ENCODE results near the gene IL1B.
A peak's percentile ranks its signal among the peaks of the same experiment; 100 is the strongest.
"Not testable (repeated sequence)": the region's sequence is repeated elsewhere in the genome, so short reads cannot be mapped to it uniquely, and the experiment has no call there.

IL1B gene

GRCh38 chr2:112876257-112876970 lies 39.8 kb upstream of the IL1B start:
- no peak overlapping the region for H3K9ac ChIP-seq (ENCODE audit: low read depth, low read length)
- no peaks in the 10 kb centered on the region for H3K9me3 ChIP-seq (ENCODE audit: control insufficient read depth, insufficient read depth, low read length)
- no peak overlapping the region for H3K4me3 ChIP-seq (ENCODE audit: low read depth, low read length)
- no peaks in the 10 kb centered on the region for H3K36me3 ChIP-seq (ENCODE audit: control insufficient read depth, insufficient read depth, low read length)
- H3K27me3 ChIP-seq (ENCODE audit: control insufficient read depth, insufficient read depth, low read length): no peaks in the 10 kb centered on the region
- H3K4me1 ChIP-seq (ENCODE audit: control insufficient read depth, insufficient read depth, low read length): peaks cover 1% of the 10 kb centered on the region

- H3K4me1 ChIP-seq (ENCODE audit: control insufficient read depth, insufficient read depth, low read length): peaks cover 5% of the 10 kb centered on the region
- H3K4me3 ChIP-seq (ENCODE audit: low read depth, low read length): no peak overlapping the region
- H3K36me3 ChIP-seq (ENCODE audit: control insufficient read depth, insufficient read depth, low read length): no peaks in the 10 kb centered on the region
- H3K9ac ChIP-seq (ENCODE audit: low read depth, low read length): no peak overlapping the region
- H3K27me3 ChIP-seq (ENCODE audit: control insufficient read depth, insufficient read depth, low read length): no peaks in the 10 kb centered on the region
- H3K9me3 ChIP-seq (ENCODE audit: control insufficient read depth, insufficient read depth, low read length): peaks cover 5% of the 10 kb centered on the region
These were observed 34.6 kb upstream of the IL1B start for GRCh38 chr2:112870841-112871835.

GRCh38 chr2:112869258-112869842 lies 32.8 kb upstream of the IL1B start:
- no peak overlapping the region for H3K9ac ChIP-seq (ENCODE audit: low read depth, low read length)
- no peak overlapping the region for H3K4me3 ChIP-seq (ENCODE audit: low read depth, low read length)
- H3K9me3 ChIP-seq (ENCODE audit: control insufficient read depth, insufficient read depth, low read length): peaks cover 6% of the 10 kb centered on the region
- H3K27me3 ChIP-seq (ENCODE audit: control insufficient read depth, insufficient read depth, low read length): no peaks in the 10 kb centered on the region
- no peaks in the 10 kb centered on the region for H3K36me3 ChIP-seq (ENCODE audit: control insufficient read depth, insufficient read depth, low read length)
- H3K4me1 ChIP-seq (ENCODE audit: control insufficient read depth, insufficient read depth, low read length): peaks cover 5% of the 10 kb centered on the region

GRCh38 chr2:112867701-112868631 lies 31.4 kb upstream of the IL1B start:
- Histone ChIP-seq H3K9me3 (ENCODE audit: control insufficient read depth, insufficient read depth, low read length) (peaks cover 6% of the 10 kb centered on the region), H3K4me1 (ENCODE audit: control insufficient read depth, insufficient read depth, low read length) (peaks cover 5% of the 10 kb centered on the region), H3K4me3 (ENCODE audit: low read depth, low read length) (no peak overlapping the region), H3K27me3 (ENCODE audit: control insufficient read depth, insufficient read depth, low read length) (no peaks in the 10 kb centered on the region), H3K36me3 (ENCODE audit: control insufficient read depth, insufficient read depth, low read length) (no peaks in the 10 kb centered on the region), H3K9ac (ENCODE audit: low read depth, low read length) (no peak overlapping the region)

- H3K27me3 ChIP-seq (ENCODE audit: control insufficient read depth, insufficient read depth, low read length): no peaks in the 10 kb centered on the region
- peaks cover 6% of the 10 kb centered on the region for H3K9me3 ChIP-seq (ENCODE audit: control insufficient read depth, insufficient read depth, low read length)
- no peaks in the 10 kb centered on the region for H3K36me3 ChIP-seq (ENCODE audit: control insufficient read depth, insufficient read depth, low read length)
- H3K9ac ChIP-seq (ENCODE audit: low read depth, low read length): no peak overlapping the region
- peaks cover 3% of the 10 kb centered on the region for H3K4me1 ChIP-seq (ENCODE audit: control insufficient read depth, insufficient read depth, low read length)
- H3K4me3 ChIP-seq (ENCODE audit: low read depth, low read length): no peak overlapping the region
These were observed 29.7 kb upstream of the IL1B start for GRCh38 chr2:112866128-112866835.

GRCh38 chr2:112864072-112864471 lies 27.5 kb upstream of the IL1B start:
- H3K36me3 ChIP-seq (ENCODE audit: control insufficient read depth, insufficient read depth, low read length): no peaks in the 10 kb centered on the region
- no peaks in the 10 kb centered on the region for H3K27me3 ChIP-seq (ENCODE audit: control insufficient read depth, insufficient read depth, low read length)

GRCh38 chr2:112859406-112860183 lies 23.0 kb upstream of the IL1B start:
- not testable (repeated sequence) for H3K4me1 ChIP-seq (ENCODE audit: control insufficient read depth, insufficient read depth, low read length); H3K9ac ChIP-seq (ENCODE audit: low read depth, low read length); H3K36me3 ChIP-seq (ENCODE audit: control insufficient read depth, insufficient read depth, low read length); H3K9me3 ChIP-seq (ENCODE audit: control insufficient read depth, insufficient read depth, low read length); H3K27me3 ChIP-seq (ENCODE audit: control insufficient read depth, insufficient read depth, low read length); H3K4me3 ChIP-seq (ENCODE audit: low read depth, low read length)

More at GRCh38 chr2:112864072-112864471, 27.5 kb upstream of the IL1B start:
- Histone ChIP-seq H3K4me3 (ENCODE audit: low read depth, low read length) (no peak overlapping the region), H3K4me1 (ENCODE audit: control insufficient read depth, insufficient read depth, low read length) (no peaks in the 10 kb centered on the region), H3K9ac (ENCODE audit: low read depth, low read length) (no peak overlapping the region), H3K9me3 (ENCODE audit: control insufficient read depth, insufficient read depth, low read length) (peaks cover 13% of the 10 kb centered on the region)

- peak overlapping the region; percentile 24 for H3K9ac ChIP-seq (ENCODE audit: low read depth, low read length)
- H3K36me3 ChIP-seq (ENCODE audit: control insufficient read depth, insufficient read depth, low read length): no peaks in the 10 kb centered on the region
- H3K4me3 ChIP-seq (ENCODE audit: low read depth, low read length): peak overlapping the region; percentile 35
These were observed 14.0 kb upstream of the IL1B start for GRCh38 chr2:112850588-112850987.

GRCh38 chr2:112849956-112850355 lies 13.4 kb upstream of the IL1B start:
- Histone ChIP-seq H3K27me3 (ENCODE audit: control insufficient read depth, insufficient read depth, low read length) (no peaks in the 10 kb centered on the region), H3K4me3 (ENCODE audit: low read depth, low read length) (peak overlapping the region; percentile 35)

More at GRCh38 chr2:112850588-112850987, 14.0 kb upstream of the IL1B start:
- Histone ChIP-seq H3K4me1 (ENCODE audit: control insufficient read depth, insufficient read depth, low read length) (peaks cover 35% of the 10 kb centered on the region), H3K27me3 (ENCODE audit: control insufficient read depth, insufficient read depth, low read length) (no peaks in the 10 kb centered on the region), H3K9me3 (ENCODE audit: control insufficient read depth, insufficient read depth, low read length) (no peaks in the 10 kb centered on the region)

GRCh38 chr2:112848833-112849232 lies 12.3 kb upstream of the IL1B start:
- Histone ChIP-seq H3K36me3 (ENCODE audit: control insufficient read depth, insufficient read depth, low read length) (no peaks in the 10 kb centered on the region), H3K9me3 (ENCODE audit: control insufficient read depth, insufficient read depth, low read length) (no peaks in the 10 kb centered on the region), H3K4me1 (ENCODE audit: control insufficient read depth, insufficient read depth, low read length) (peaks cover 35% of the 10 kb centered on the region), H3K27me3 (ENCODE audit: control insufficient read depth, insufficient read depth, low read length) (no peaks in the 10 kb centered on the region), H3K4me3 (ENCODE audit: low read depth, low read length) (no peak overlapping the region), H3K9ac (ENCODE audit: low read depth, low read length) (no peak overlapping the region)

More at GRCh38 chr2:112849956-112850355, 13.4 kb upstream of the IL1B start:
- no peaks in the 10 kb centered on the region for H3K36me3 ChIP-seq (ENCODE audit: control insufficient read depth, insufficient read depth, low read length)
- H3K9ac ChIP-seq (ENCODE audit: low read depth, low read length): peak overlapping the region; percentile 24
- no peaks in the 10 kb centered on the region for H3K9me3 ChIP-seq (ENCODE audit: control insufficient read depth, insufficient read depth, low read length)
- peaks cover 35% of the 10 kb centered on the region for H3K4me1 ChIP-seq (ENCODE audit: control insufficient read depth, insufficient read depth, low read length)
